Measurements from ENCODE around the gene RMND5A.

The RMND5A gene

GRCh38 chr2:86764661-86765309, 44.7 kb downstream of the RMND5A start:
- no peaks in the 10 kb centered on the region for H3K9me3 ChIP-seq (ENCODE audit: control insufficient read depth, low read length)
- no peak overlapping the region for H3K27ac ChIP-seq (ENCODE audit: insufficient read depth, low read depth, low read length, poor library complexity, severe bottlenecking)
- no peaks in the 10 kb centered on the region for H3K27me3 ChIP-seq (ENCODE audit: control insufficient read depth, insufficient read depth, low read length, poor library complexity, severe bottlenecking)
- WGBS, 2 experiments, result 43 to 48% methylated on average over 4 of the region's 4 CpGs
- H3K4me3 ChIP-seq (ENCODE audit: insufficient read depth, low read depth, low read length), result no peak overlapping the region
- H3K4me1 ChIP-seq (ENCODE audit: control insufficient read depth, insufficient read depth, low read length), result no peaks in the 10 kb centered on the region
- H3K36me3 ChIP-seq (ENCODE audit: control insufficient read depth, insufficient read depth, low read length), result no peaks in the 10 kb centered on the region

DNA sequence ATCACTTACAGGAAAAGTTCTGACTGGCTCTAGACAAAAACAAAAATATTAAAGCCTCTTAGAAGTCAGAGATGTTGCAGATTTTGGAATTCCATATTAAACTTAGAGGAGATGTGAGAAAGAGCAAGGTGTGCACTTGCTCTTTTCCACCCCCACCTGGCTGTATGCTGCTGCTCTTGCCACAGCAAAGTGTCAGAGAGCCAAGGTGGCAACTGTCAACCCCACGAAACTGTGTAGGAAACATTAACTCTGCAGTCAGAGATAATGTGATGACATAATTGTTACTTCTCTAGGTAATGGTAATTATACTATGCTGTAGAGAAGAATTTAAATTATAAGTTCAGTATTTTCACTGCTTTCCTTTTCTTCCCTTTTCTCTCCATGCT, 45.2 kb downstream of the RMND5A start:
- Histone ChIP-seq H3K9me3 (ENCODE audit: control insufficient read depth, low read length) (no peaks in the 10 kb centered on the region), H3K27me3 (ENCODE audit: control insufficient read depth, insufficient read depth, low read length, poor library complexity, severe bottlenecking) (no peaks in the 10 kb centered on the region), H3K27ac (ENCODE audit: insufficient read depth, low read depth, low read length, poor library complexity, severe bottlenecking) (no peak overlapping the region), H3K4me1 (ENCODE audit: control insufficient read depth, insufficient read depth, low read length) (no peaks in the 10 kb centered on the region), H3K4me3 (ENCODE audit: insufficient read depth, low read depth, low read length) (no peak overlapping the region), H3K36me3 (ENCODE audit: control insufficient read depth, insufficient read depth, low read length) (no peaks in the 10 kb centered on the region)
- WGBS, 2 experiments, result 92 to 94% methylated on average over 1 of the region's 1 CpG

GRCh38 chr2:86768189-86768949, 48.3 kb downstream of the RMND5A start:
- Histone ChIP-seq H3K27me3 (ENCODE audit: control insufficient read depth, insufficient read depth, low read length, poor library complexity, severe bottlenecking) (no peaks in the 10 kb centered on the region), H3K9me3 (ENCODE audit: control insufficient read depth, low read length) (no peaks in the 10 kb centered on the region), H3K27ac (ENCODE audit: insufficient read depth, low read depth, low read length, poor library complexity, severe bottlenecking) (no peak overlapping the region), H3K4me3 (ENCODE audit: insufficient read depth, low read depth, low read length) (no peak overlapping the region), H3K36me3 (ENCODE audit: control insufficient read depth, insufficient read depth, low read length) (no peaks in the 10 kb centered on the region), H3K4me1 (ENCODE audit: control insufficient read depth, insufficient read depth, low read length) (no peaks in the 10 kb centered on the region)
- 95 to 96% methylated on average over 5 of the region's 5 CpGs for WGBS, 2 experiments

DNA sequence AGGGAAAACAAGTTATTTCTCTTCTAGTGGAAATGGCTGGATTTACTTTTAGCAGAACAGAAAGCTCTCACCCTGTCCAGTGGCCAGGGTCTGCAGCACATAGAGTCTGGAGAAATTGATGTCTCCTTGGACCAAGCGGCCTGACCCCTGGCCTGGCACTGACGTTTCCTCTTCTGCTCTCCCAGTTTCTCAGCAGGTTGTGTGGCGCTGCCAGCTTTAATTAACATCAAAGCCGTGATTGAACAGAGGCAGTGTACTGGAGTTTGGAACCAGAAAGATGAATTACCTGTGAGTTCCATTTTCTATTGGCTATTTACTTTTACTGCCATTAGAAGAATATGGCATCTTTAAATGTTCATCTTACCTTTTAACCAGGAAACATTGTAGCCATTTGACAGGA, 49.7 kb downstream of the RMND5A start:
- Histone ChIP-seq H3K36me3 (ENCODE audit: control insufficient read depth, insufficient read depth, low read length) (no peaks in the 10 kb centered on the region), H3K27me3 (ENCODE audit: control insufficient read depth, insufficient read depth, low read length, poor library complexity, severe bottlenecking) (no peaks in the 10 kb centered on the region), H3K4me1 (ENCODE audit: control insufficient read depth, insufficient read depth, low read length) (peaks cover 10% of the 10 kb centered on the region), H3K27ac (ENCODE audit: insufficient read depth, low read depth, low read length, poor library complexity, severe bottlenecking) (no peak overlapping the region), H3K9me3 (ENCODE audit: control insufficient read depth, low read length) (no peaks in the 10 kb centered on the region), H3K4me3 (ENCODE audit: insufficient read depth, low read depth, low read length) (no peak overlapping the region)
- WGBS, 2 experiments, result 93 to 95% methylated on average over 4 of the region's 4 CpGs

DNA sequence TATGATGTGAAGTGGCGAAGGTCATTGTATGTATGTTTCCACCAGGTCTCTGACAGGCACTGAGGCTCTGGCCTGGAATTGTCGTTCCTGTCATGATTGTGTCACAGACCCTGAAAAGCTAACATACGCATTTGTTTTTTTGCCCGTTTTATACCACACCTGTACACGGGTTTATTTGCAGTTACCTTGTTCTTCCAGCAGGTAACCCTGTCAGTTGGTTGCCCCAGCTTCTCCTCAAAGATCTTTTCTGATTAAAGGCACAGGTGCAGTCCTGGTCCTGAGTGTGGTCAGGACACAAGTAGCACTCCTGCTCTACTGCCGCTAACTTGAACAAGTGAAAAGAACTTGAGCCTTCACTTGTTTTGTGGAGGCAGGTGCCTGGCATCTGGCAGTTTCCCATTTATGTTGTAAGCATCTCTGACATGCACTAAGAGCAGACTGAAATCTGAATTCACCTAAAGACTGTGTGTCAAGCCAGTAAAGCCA, 50.8 kb downstream of the RMND5A start:
- Histone ChIP-seq H3K27ac (ENCODE audit: insufficient read depth, low read depth, low read length, poor library complexity, severe bottlenecking) (no peak overlapping the region), H3K4me1 (ENCODE audit: control insufficient read depth, insufficient read depth, low read length) (peaks cover 11% of the 10 kb centered on the region), H3K27me3 (ENCODE audit: control insufficient read depth, insufficient read depth, low read length, poor library complexity, severe bottlenecking) (no peaks in the 10 kb centered on the region), H3K36me3 (ENCODE audit: control insufficient read depth, insufficient read depth, low read length) (no peaks in the 10 kb centered on the region), H3K9me3 (ENCODE audit: control insufficient read depth, low read length) (no peaks in the 10 kb centered on the region), H3K4me3 (ENCODE audit: insufficient read depth, low read depth, low read length) (no peak overlapping the region)
- 95 to 96% methylated on average over 6 of the region's 6 CpGs for WGBS, 2 experiments

DNA sequence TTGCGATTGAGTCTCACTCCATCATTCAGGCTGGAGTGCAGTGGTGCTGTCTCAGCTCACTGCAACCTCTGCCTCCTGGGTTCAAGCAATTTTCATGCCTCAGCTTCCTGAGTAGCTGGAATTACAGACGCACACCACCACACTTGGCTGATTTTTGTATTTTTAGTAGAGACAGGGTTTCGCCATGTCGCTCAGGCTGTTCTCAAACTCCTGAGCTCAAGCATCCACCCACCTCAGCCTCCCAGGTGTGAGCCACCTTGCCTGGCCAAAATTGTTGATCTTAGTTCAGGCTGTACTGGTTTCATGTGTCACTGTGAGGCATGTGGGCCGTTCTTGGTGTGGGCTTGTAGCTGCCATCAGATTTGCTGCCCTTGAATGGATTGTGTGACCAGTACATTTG, 52.5 kb downstream of the RMND5A start:
- peaks cover 11% of the 10 kb centered on the region for H3K4me1 ChIP-seq (ENCODE audit: control insufficient read depth, insufficient read depth, low read length)
- H3K36me3 ChIP-seq (ENCODE audit: control insufficient read depth, insufficient read depth, low read length), result no peaks in the 10 kb centered on the region
- no peak overlapping the region for H3K4me3 ChIP-seq (ENCODE audit: insufficient read depth, low read depth, low read length)
- 81 to 82% methylated on average over 5 of the region's 5 CpGs for WGBS, 2 experiments
- no peaks in the 10 kb centered on the region for H3K9me3 ChIP-seq (ENCODE audit: control insufficient read depth, low read length)
- H3K27ac ChIP-seq (ENCODE audit: insufficient read depth, low read depth, low read length, poor library complexity, severe bottlenecking), result no peak overlapping the region
- no peaks in the 10 kb centered on the region for H3K27me3 ChIP-seq (ENCODE audit: control insufficient read depth, insufficient read depth, low read length, poor library complexity, severe bottlenecking)

DNA sequence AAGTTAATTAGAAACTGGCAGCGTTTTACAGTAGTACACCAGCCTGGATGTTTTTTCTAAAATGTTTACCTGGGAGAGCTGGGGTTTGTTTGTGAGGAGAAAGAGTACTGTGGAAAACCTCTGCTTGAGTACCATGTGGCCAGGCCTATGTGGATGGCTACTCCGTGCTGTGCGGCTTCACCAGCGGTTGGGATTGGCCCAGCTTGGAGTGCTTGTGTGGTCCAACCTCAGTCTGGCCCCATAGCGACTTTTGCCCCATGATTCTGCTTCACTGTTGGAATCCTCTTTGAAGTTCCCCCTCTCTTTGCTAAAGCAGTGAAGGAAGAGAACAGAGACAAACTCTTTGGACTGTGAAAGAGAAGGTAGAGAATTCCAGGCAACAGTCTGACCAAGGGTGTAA, 54.8 kb downstream of the RMND5A start:
- no peaks in the 10 kb centered on the region for H3K9me3 ChIP-seq (ENCODE audit: control insufficient read depth, low read length)
- no peak overlapping the region for H3K27ac ChIP-seq (ENCODE audit: insufficient read depth, low read depth, low read length, poor library complexity, severe bottlenecking)
- peaks cover 11% of the 10 kb centered on the region for H3K4me1 ChIP-seq (ENCODE audit: control insufficient read depth, insufficient read depth, low read length)
- whole genome bisulfite sequencing, 2 experiments, result 70 to 78% methylated on average over 5 of the region's 5 CpGs
- no peaks in the 10 kb centered on the region for H3K27me3 ChIP-seq (ENCODE audit: control insufficient read depth, insufficient read depth, low read length, poor library complexity, severe bottlenecking)
- no peak overlapping the region for H3K4me3 ChIP-seq (ENCODE audit: insufficient read depth, low read depth, low read length)
- no peaks in the 10 kb centered on the region for H3K36me3 ChIP-seq (ENCODE audit: control insufficient read depth, insufficient read depth, low read length)

DNA sequence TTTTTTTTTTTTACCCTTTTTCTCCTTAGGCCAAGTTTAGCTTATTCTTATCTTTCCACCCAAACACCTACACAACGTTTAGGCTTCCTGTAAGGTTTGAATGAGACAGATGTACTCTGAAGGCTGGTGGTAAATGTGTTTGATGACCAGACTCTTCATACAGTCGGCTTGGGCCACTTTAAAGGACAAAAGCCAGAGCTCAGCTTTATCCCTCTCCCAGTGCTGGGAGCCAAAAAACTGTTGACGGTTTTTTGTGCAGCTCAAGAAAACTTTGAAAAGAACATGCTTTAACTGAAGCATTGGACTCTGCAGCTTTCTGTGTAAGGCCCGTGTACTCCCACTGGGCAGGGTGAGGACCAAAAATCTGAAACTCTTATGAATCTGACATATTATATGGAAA, 55.2 kb downstream of the RMND5A start:
- H3K27ac ChIP-seq (ENCODE audit: insufficient read depth, low read depth, low read length, poor library complexity, severe bottlenecking), result no peak overlapping the region
- WGBS, 2 experiments, result 71 to 84% methylated on average over 3 to 4 of the region's 4 CpGs
- no peak overlapping the region for H3K4me3 ChIP-seq (ENCODE audit: insufficient read depth, low read depth, low read length)
- no peaks in the 10 kb centered on the region for H3K27me3 ChIP-seq (ENCODE audit: control insufficient read depth, insufficient read depth, low read length, poor library complexity, severe bottlenecking)
- H3K4me1 ChIP-seq (ENCODE audit: control insufficient read depth, insufficient read depth, low read length), result peaks cover 11% of the 10 kb centered on the region
- no peaks in the 10 kb centered on the region for H3K9me3 ChIP-seq (ENCODE audit: control insufficient read depth, low read length)
- no peaks in the 10 kb centered on the region for H3K36me3 ChIP-seq (ENCODE audit: control insufficient read depth, insufficient read depth, low read length)

GRCh38 chr2:86776532-86776931, 56.4 kb downstream of the RMND5A start:
- no peaks in the 10 kb centered on the region for H3K9me3 ChIP-seq (ENCODE audit: control insufficient read depth, low read length)
- H3K4me1 ChIP-seq (ENCODE audit: control insufficient read depth, insufficient read depth, low read length), result peaks cover 11% of the 10 kb centered on the region
- H3K27ac ChIP-seq (ENCODE audit: insufficient read depth, low read depth, low read length, poor library complexity, severe bottlenecking), result no peak overlapping the region
- H3K27me3 ChIP-seq (ENCODE audit: control insufficient read depth, insufficient read depth, low read length, poor library complexity, severe bottlenecking), result no peaks in the 10 kb centered on the region
- WGBS, 2 experiments, result 96 to 97% methylated on average over 5 to 6 of the region's 7 CpGs
- no peak overlapping the region for H3K4me3 ChIP-seq (ENCODE audit: insufficient read depth, low read depth, low read length)
- no peaks in the 10 kb centered on the region for H3K36me3 ChIP-seq (ENCODE audit: control insufficient read depth, insufficient read depth, low read length)

- H3K4me3 ChIP-seq (ENCODE audit: insufficient read depth, low read depth, low read length), result no peak overlapping the region
- 81 to 83% methylated on average over 2 of the region's 2 CpGs for WGBS, 2 experiments
Observed at GRCh38 chr2:86778957-86779356, 58.9 kb downstream of the RMND5A start.

More at GRCh38 chr2:86778957-86779356, 58.9 kb downstream of the RMND5A start:
- H3K4me1 ChIP-seq (ENCODE audit: control insufficient read depth, insufficient read depth, low read length), result peaks cover 7% of the 10 kb centered on the region
- no peaks in the 10 kb centered on the region for H3K27me3 ChIP-seq (ENCODE audit: control insufficient read depth, insufficient read depth, low read length, poor library complexity, severe bottlenecking)
- no peaks in the 10 kb centered on the region for H3K36me3 ChIP-seq (ENCODE audit: control insufficient read depth, insufficient read depth, low read length)
- H3K27ac ChIP-seq (ENCODE audit: insufficient read depth, low read depth, low read length, poor library complexity, severe bottlenecking), result no peak overlapping the region
- H3K9me3 ChIP-seq (ENCODE audit: control insufficient read depth, low read length), result no peaks in the 10 kb centered on the region
